SK-N-SH treated with all-trans-retinoic acid at 6 μM for 48 hours (cell line): ENCODE measurements around the gene RAI14.
"Not testable (repeated sequence)": the region's sequence is repeated elsewhere in the genome, so short reads cannot be mapped to it uniquely, and the experiment has no call there.

Source experiments
- ATAC-seq: fragments of 200-7000 bp; cut with Tn5 transposase; 3 replicates; pipeline ENCODE4 v1.9.1; 2020; ENCODE audit warnings: mild to moderate bottlenecking, moderate library complexity
- ARNTL ChIP-seq: fragments of 450-650 bp; formaldehyde crosslinking; IDR thresholded peaks from 2 replicates; pipeline ENCODE4 v1.5.0; 2020; ENCODE audit warnings: low read depth, mild to moderate bottlenecking, moderate library complexity, borderline replicate concordance
- BACH2 ChIP-seq: fragments of 250-450 bp; sonication (Bioruptor Pico); IDR thresholded peaks from 2 replicates; pipeline ENCODE4 v1.9.0; 2021; ENCODE audit warnings: mild to moderate bottlenecking, borderline replicate concordance
- GLIS3 ChIP-seq: fragments of 250-450 bp; sonication (Bioruptor Pico); IDR thresholded peaks from 2 replicates; pipeline ENCODE4 v1.5.0; 2020; ENCODE audit warnings: mild to moderate bottlenecking, moderate library complexity
- OSR1 ChIP-seq: fragments of 250-450 bp; sonication (Bioruptor Pico); IDR thresholded peaks from 2 replicates; pipeline ENCODE4 v1.8.0; 2022; ENCODE audit warnings: moderate library complexity, mild to moderate bottlenecking, inconsistent platforms
- PPARA ChIP-seq: fragments of 250-450 bp; sonication (Bioruptor Pico); IDR thresholded peaks from 2 replicates; pipeline ENCODE4 v1.5.0; 2020; ENCODE audit warnings: mild to moderate bottlenecking, borderline replicate concordance
- SNAI2 ChIP-seq: fragments of 250-450 bp; sonication (Bioruptor Pico); IDR thresholded peaks from 2 replicates; pipeline ENCODE4 v1.5.0; 2020; ENCODE audit warnings: mild to moderate bottlenecking, moderate library complexity
- TCF4 ChIP-seq: fragments of 250-450 bp; sonication (Bioruptor Pico); IDR thresholded peaks from 2 replicates; pipeline ENCODE4 v1.8.0; 2021; ENCODE audit warnings: mild to moderate bottlenecking, moderate library complexity, borderline replicate concordance
- TOX ChIP-seq: fragments of 250-450 bp; sonication (Bioruptor Pico); IDR thresholded peaks from 2 replicates; pipeline ENCODE4 v1.8.0; 2021; ENCODE audit warnings: mild to moderate bottlenecking, moderate library complexity, borderline replicate concordance
- ZC3H10 ChIP-seq: fragments of 250-450 bp; sonication (Bioruptor Pico); IDR thresholded peaks from 2 replicates; pipeline ENCODE4 v1.5.1; 2021; ENCODE audit warnings: mild to moderate bottlenecking, moderate library complexity
- ZFP30 ChIP-seq: fragments of 450-650 bp; formaldehyde crosslinking; IDR thresholded peaks from 2 replicates; pipeline ENCODE4 v1.5.0; 2022; ENCODE audit warnings: mild to moderate bottlenecking, moderate library complexity
- ZNF70 ChIP-seq: fragments of 450-650 bp; formaldehyde crosslinking; IDR thresholded peaks from 2 replicates; pipeline ENCODE4 v1.5.0; 2020; ENCODE audit warnings: mild to moderate bottlenecking, moderate library complexity
- ZNF8 ChIP-seq: fragments of 450-650 bp; formaldehyde crosslinking; IDR thresholded peaks from 2 replicates; pipeline ENCODE4 v1.5.0; 2020; ENCODE audit warnings: mild to moderate bottlenecking, moderate library complexity
- TF ChIP-seq, protein P1 (sequence below): fragments of 250-450 bp; sonication (Bioruptor Pico); IDR thresholded peaks from 2 replicates; pipeline ENCODE4 v1.5.0; 2020; ENCODE audit warnings: mild to moderate bottlenecking, moderate library complexity
- TF ChIP-seq, protein P2 (sequence below): fragments of 250-450 bp; sonication (Bioruptor Pico); IDR thresholded peaks from 2 replicates; pipeline ENCODE4 v1.5.1; 2020; ENCODE audit warnings: low read depth, mild to moderate bottlenecking, moderate library complexity
- TF ChIP-seq, protein P3 (sequence below): fragments of 250-450 bp; sonication (Bioruptor Pico); IDR thresholded peaks from 2 replicates; pipeline ENCODE4 v1.5.1; 2021; ENCODE audit warnings: mild to moderate bottlenecking, moderate library complexity
- TF ChIP-seq, protein P4 (sequence below): fragments of 250-450 bp; sonication (Bioruptor Pico); IDR thresholded peaks from 2 replicates; pipeline ENCODE4 v1.8.0; 2021; ENCODE audit warnings: low read depth, mild to moderate bottlenecking, moderate library complexity, borderline replicate concordance

RAI14 gene

DNA sequence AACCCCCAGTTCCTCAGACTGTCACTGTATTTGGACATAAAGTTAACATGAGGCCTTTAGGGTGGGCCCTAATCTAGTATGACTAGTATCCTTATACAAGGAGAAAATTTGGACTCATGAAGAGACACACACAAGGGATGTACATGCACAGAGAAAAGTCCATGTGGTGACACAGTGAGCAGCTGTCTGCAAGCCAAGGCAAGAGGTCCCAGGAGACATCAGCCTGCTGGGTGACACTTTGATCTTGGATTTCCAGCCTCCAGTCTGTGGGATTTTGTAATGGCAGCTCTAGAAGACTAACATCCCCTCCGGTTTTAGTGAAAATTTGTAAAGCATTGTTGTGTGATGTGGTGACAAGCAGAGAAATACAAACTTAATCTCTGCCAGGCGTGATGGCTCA, 66.1 kb downstream of the RAI14 start:
- TF ChIP-seq ZNF70 (CRISPR knock-in tag) (no peak), BACH2 (CRISPR knock-in tag) (no peak), GLIS3 (CRISPR knock-in tag) (no peak), ZNF8 (CRISPR knock-in tag) (no peak), ARNTL (CRISPR knock-in tag) (no peak), TOX (CRISPR knock-in tag) (no peak), PPARA (no peak)
- TF ChIP-seq, protein P1, sequence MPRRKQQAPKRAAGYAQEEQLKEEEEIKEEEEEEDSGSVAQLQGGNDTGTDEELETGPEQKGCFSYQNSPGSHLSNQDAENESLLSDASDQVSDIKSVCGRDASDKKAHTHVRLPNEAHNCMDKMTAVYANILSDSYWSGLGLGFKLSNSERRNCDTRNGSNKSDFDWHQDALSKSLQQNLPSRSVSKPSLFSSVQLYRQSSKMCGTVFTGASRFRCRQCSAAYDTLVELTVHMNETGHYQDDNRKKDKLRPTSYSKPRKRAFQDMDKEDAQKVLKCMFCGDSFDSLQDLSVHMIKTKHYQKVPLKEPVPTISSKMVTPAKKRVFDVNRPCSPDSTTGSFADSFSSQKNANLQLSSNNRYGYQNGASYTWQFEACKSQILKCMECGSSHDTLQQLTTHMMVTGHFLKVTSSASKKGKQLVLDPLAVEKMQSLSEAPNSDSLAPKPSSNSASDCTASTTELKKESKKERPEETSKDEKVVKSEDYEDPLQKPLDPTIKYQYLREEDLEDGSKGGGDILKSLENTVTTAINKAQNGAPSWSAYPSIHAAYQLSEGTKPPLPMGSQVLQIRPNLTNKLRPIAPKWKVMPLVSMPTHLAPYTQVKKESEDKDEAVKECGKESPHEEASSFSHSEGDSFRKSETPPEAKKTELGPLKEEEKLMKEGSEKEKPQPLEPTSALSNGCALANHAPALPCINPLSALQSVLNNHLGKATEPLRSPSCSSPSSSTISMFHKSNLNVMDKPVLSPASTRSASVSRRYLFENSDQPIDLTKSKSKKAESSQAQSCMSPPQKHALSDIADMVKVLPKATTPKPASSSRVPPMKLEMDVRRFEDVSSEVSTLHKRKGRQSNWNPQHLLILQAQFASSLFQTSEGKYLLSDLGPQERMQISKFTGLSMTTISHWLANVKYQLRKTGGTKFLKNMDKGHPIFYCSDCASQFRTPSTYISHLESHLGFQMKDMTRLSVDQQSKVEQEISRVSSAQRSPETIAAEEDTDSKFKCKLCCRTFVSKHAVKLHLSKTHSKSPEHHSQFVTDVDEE (CRISPR knock-in tag), result no peak
- TF ChIP-seq, protein P2, sequence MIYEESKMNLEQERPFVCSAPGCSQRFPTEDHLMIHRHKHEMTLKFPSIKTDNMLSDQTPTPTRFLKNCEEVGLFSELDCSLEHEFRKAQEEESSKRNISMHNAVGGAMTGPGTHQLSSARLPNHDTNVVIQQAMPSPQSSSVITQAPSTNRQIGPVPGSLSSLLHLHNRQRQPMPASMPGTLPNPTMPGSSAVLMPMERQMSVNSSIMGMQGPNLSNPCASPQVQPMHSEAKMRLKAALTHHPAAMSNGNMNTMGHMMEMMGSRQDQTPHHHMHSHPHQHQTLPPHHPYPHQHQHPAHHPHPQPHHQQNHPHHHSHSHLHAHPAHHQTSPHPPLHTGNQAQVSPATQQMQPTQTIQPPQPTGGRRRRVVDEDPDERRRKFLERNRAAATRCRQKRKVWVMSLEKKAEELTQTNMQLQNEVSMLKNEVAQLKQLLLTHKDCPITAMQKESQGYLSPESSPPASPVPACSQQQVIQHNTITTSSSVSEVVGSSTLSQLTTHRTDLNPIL (CRISPR knock-in tag), result no peak
- ATAC-seq, result no peak

DNA sequence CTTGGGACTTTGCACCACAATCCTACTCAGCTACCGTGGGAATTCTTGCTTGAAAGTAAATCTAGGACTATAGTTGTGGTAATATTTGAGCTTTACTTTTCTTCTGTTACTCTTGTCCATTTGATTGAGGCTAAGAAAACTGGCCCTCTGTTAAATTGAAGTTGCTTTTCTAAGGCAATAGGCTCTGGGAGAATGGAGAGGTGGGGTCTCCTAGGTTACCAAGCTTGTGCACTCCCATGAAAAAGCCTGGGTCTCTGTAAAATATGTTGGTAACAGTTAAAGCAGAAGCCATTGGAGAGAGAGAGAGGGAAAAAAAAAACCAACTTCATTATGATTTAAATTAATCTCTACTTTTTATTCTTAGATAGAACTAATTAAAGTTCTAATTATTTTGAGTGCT, 68.6 kb downstream of the RAI14 start:
- no peak for TF ChIP-seq ZFP30
- TF ChIP-seq, protein P1 (CRISPR knock-in tag), result no peak
- TF ChIP-seq ZC3H10 (CRISPR knock-in tag), result no peak
- TF ChIP-seq BACH2 (CRISPR knock-in tag), result no peak
- TF ChIP-seq, protein P3, sequence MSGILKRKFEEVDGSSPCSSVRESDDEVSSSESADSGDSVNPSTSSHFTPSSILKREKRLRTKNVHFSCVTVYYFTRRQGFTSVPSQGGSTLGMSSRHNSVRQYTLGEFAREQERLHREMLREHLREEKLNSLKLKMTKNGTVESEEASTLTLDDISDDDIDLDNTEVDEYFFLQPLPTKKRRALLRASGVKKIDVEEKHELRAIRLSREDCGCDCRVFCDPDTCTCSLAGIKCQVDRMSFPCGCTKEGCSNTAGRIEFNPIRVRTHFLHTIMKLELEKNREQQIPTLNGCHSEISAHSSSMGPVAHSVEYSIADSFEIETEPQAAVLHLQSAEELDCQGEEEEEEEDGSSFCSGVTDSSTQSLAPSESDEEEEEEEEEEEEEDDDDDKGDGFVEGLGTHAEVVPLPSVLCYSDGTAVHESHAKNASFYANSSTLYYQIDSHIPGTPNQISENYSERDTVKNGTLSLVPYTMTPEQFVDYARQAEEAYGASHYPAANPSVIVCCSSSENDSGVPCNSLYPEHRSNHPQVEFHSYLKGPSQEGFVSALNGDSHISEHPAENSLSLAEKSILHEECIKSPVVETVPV, result no peak
- TF ChIP-seq ARNTL (CRISPR knock-in tag), result no peak
- no peak for TF ChIP-seq TCF4 (CRISPR knock-in tag)
- TF ChIP-seq, protein P4, sequence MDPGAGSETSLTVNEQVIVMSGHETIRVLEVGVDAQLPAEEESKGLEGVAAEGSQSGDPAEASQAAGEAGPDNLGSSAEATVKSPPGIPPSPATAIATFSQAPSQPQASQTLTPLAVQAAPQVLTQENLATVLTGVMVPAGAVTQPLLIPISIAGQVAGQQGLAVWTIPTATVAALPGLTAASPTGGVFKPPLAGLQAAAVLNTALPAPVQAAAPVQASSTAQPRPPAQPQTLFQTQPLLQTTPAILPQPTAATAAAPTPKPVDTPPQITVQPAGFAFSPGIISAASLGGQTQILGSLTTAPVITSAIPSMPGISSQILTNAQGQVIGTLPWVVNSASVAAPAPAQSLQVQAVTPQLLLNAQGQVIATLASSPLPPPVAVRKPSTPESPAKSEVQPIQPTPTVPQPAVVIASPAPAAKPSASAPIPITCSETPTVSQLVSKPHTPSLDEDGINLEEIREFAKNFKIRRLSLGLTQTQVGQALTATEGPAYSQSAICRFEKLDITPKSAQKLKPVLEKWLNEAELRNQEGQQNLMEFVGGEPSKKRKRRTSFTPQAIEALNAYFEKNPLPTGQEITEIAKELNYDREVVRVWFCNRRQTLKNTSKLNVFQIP (CRISPR knock-in tag), result no peak
- no peak for TF ChIP-seq SNAI2 (CRISPR knock-in tag)
- TF ChIP-seq, protein P2 (CRISPR knock-in tag), result no peak
- TF ChIP-seq OSR1 (CRISPR knock-in tag), result no peak
- TF ChIP-seq GLIS3 (CRISPR knock-in tag), result no peak
- no peak for ATAC-seq

DNA sequence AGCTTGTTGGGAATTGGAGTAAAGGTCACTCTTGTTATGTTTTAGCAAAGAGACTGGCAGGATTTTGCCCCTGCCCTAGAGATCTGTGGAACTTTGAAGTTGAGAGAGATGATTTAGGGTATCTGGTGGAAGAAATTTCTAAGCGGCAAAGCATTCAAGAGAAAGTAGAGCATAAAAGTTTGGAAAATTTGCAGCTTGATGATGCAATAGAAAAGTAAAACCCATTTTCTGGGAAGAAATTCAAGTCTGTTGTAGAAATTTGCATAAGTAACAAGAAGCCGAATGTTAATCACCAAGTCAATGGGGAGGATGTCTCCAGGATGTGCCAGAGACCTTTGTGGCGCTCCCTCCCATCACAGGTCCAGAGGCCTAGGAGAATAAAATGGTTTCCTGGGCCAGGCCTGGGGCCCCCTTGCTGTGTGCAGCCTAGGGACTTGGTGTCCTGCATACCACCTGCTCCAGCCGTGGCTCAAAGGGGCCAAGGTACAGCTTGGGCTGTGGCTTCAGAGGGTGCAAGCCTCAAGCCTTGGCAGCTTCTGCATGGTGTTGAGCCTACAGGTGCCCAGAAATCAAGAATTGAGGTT, 71.1 kb downstream of the RAI14 start:
- not testable (repeated sequence) for ATAC-seq
